CD14-positive monocyte (primary cell): ENCODE data around the gene SLC25A13. TPM values are rescaled to one million over a fixed set of nuclear protein-coding genes. Genes with fewer than 3 reads are reported as not detected.

ENCODE experiments used
- DNase-seq, 3 donors: peaks; one replicate each; pipeline ENCODE4 v3.0.0-alpha.2; 2011 to 2022
- H2AFZ ChIP-seq: 2 replicates; pipeline ENCODE4 v1.6.0; 2012; ENCODE audit warnings: mild to moderate bottlenecking, low read depth, low read length, inconsistent platforms; ENCODE audit not compliant: insufficient read depth, poor library complexity, severe bottlenecking
- H3K27ac ChIP-seq, 2 donors: 1 replicate in 1 of 2; 2 replicates in 1 of 2; pipeline ENCODE4 v1.5.1; 2012 to 2013; ENCODE audit warnings: low read length in 2 of 2, control low read depth in 1 of 2, inconsistent platforms in 1 of 2, low read depth in 1 of 2, mild to moderate bottlenecking in 1 of 2
- H3K27me3 ChIP-seq, 2 donors: one replicate each; pipeline versions ENCODE4 v1.6.0 to v1.6.1; 2011 to 2013; ENCODE audit warnings: low read length in 2 of 2; ENCODE audit not compliant: control insufficient read depth in 2 of 2, insufficient read depth in 2 of 2
- H3K36me3 ChIP-seq, 2 donors: replicated peaks in 1 of 2; 1 replicate in 1 of 2; 2 replicates in 1 of 2; pipeline versions ENCODE4 v1.5.1 to v1.6.1; 2012 to 2013; ENCODE audit warnings: low read length in 2 of 2, control low read depth in 1 of 2, inconsistent platforms in 1 of 2, mild to moderate bottlenecking in 1 of 2; ENCODE audit not compliant: insufficient read depth in 2 of 2, control insufficient read depth in 1 of 2
- H3K4me1 ChIP-seq, 2 donors: 1 replicate in 1 of 2; 2 replicates in 1 of 2; pipeline versions ENCODE4 v1.5.1 to v1.6.1; 2012 to 2013; ENCODE audit warnings: low read length in 2 of 2, control low read depth in 1 of 2, inconsistent platforms in 1 of 2, mild to moderate bottlenecking in 1 of 2, moderate library complexity in 1 of 2; ENCODE audit not compliant: insufficient read depth in 2 of 2, control insufficient read depth in 1 of 2
- H3K4me2 ChIP-seq: replicated peaks from 2 replicates; pipeline ENCODE3; 2012; ENCODE audit warnings: low read length, moderate library complexity, mild to moderate bottlenecking; ENCODE audit not compliant: poor library complexity, severe bottlenecking; ENCODE audit errors: extremely low read depth
- H3K4me3 ChIP-seq, 3 experiments: fragments of 200-600 bp in 1 of 3; sonication (generic) in 1 of 3; replicated peaks in 1 of 3; 1 replicate in 2 of 3; 2 replicates in 1 of 3; pipeline ENCODE4 v1.5.1; 2011 to 2013; ENCODE audit warnings: low read length in 3 of 3, mild to moderate bottlenecking in 3 of 3, control low read depth in 2 of 3, low read depth in 2 of 3, inconsistent platforms in 1 of 3, moderate library complexity in 1 of 3
- H3K79me2 ChIP-seq: 2 replicates; pipeline ENCODE4 v1.6.0; 2012; ENCODE audit warnings: mild to moderate bottlenecking, control low read depth, inconsistent platforms, low read length, moderate library complexity; ENCODE audit not compliant: insufficient read depth
- H3K9ac ChIP-seq: 2 replicates; pipeline ENCODE4 v1.6.0; 2017; ENCODE audit warnings: low read length, mild to moderate bottlenecking; ENCODE audit not compliant: insufficient read depth, poor library complexity, severe bottlenecking
- H3K9me3 ChIP-seq, 2 donors: replicated peaks in 1 of 2; 1 replicate in 1 of 2; 2 replicates in 1 of 2; pipeline versions ENCODE4 v1.5.1 to v1.6.1; 2012 to 2013; ENCODE audit warnings: low read length in 2 of 2, control low read depth in 1 of 2; ENCODE audit not compliant: control insufficient read depth in 1 of 2, insufficient read depth in 1 of 2
- H4K20me1 ChIP-seq: 2 replicates; pipeline ENCODE4 v1.6.0; 2012; ENCODE audit warnings: mild to moderate bottlenecking, low read length, control low read depth, moderate library complexity; ENCODE audit not compliant: insufficient read depth
- H3K27ac Mint-ChIP-seq, 7 donors: one replicate each; pipeline ENCODE4 v1.8.0; 2020; ENCODE audit warnings: mild to moderate bottlenecking in 7 of 7, mixed read lengths in 7 of 7, moderate library complexity in 6 of 7, inconsistent platforms in 2 of 7
- H3K27me3 Mint-ChIP-seq, 3 donors: one replicate each; pipeline ENCODE4 v1.8.0; 2021 to 2022; ENCODE audit warnings: low read depth in 3 of 3, mild to moderate bottlenecking in 3 of 3, mixed read lengths in 3 of 3, moderate library complexity in 3 of 3, inconsistent platforms in 1 of 3
- H3K36me3 Mint-ChIP-seq, 2 donors: one replicate each; pipeline ENCODE4 v1.8.0; 2020; ENCODE audit warnings: mixed read lengths in 2 of 2, inconsistent platforms in 1 of 2, mild to moderate bottlenecking in 1 of 2
- H3K4me1 Mint-ChIP-seq: one replicate; pipeline ENCODE4 v1.8.0; 2020; ENCODE audit warnings: mild to moderate bottlenecking, mixed read lengths
- H3K4me3 Mint-ChIP-seq, 2 donors: one replicate each; pipeline ENCODE4 v1.8.0; 2020; ENCODE audit warnings: mild to moderate bottlenecking in 2 of 2, mixed read lengths in 2 of 2, moderate library complexity in 1 of 2
- H3K9me3 Mint-ChIP-seq, 7 donors: one replicate each; pipeline ENCODE4 v1.8.0; 2020 to 2022; ENCODE audit warnings: mixed read lengths in 7 of 7, mild to moderate bottlenecking in 6 of 7, moderate library complexity in 6 of 7, inconsistent platforms in 2 of 7
- CTCF ChIP-seq: fragments of 200-600 bp; IDR thresholded peaks from one replicate; pipeline ENCODE4 v1.8.0; 2022; ENCODE audit warnings: antibody characterized with exemption, mild to moderate bottlenecking
- WGBS: methylation state at CpG from one replicate; pipeline ENCODE4 v1.1.5; 2013; ENCODE audit warnings: missing lambda C conversion rate; ENCODE audit not compliant: insufficient coverage; 5-methylcytosine and 5-hydroxymethylcytosine counted together
- intact Hi-C, 2 donors: fragments of 100-400 bp; cut with micrococcal nuclease; formaldehyde crosslinking; loops; one replicate each; pipeline versions ENCODE4 v1.15.0 to v1.15.1; 2023
- polyA plus RNA-seq, 3 donors: library from polyadenylated mRNA; depleted of rRNA in 1 of 3; unstranded in 2 of 3; stranded (reverse) in 1 of 3; fragments of 300-500 nt in 2 of 3; fragments of >200 nt in 1 of 3; fragmentation: Illumina TruSeq in 2 of 3; gene quantifications; 1 replicate in 2 of 3; 2 replicates in 1 of 3; pipeline ENCODE4 v1.2.3, GENCODE V29; 2012 to 2021

SLC25A13 gene
- polyA plus RNA-seq, 3 donors = 12.7 to 15.7 (median 14.4) TPM

GRCh38 chr7:96244244-96244991 is 77.5 kb downstream of the SLC25A13 start:
- Histone ChIP-seq H3K27me3 (no peaks in the 10 kb centered on the region), H3K9me3 (no peaks in the 10 kb centered on the region), H3K4me2 (no peak overlapping the region), H3K9ac (no peak overlapping the region), H3K36me3 (no peaks in the 10 kb centered on the region), H3K27ac (no peak overlapping the region), H3K4me1 (no peaks in the 10 kb centered on the region), H2AFZ (no peak overlapping the region), H4K20me1 (peaks cover 61% of the 10 kb centered on the region), H3K4me3 (no peak overlapping the region), H3K79me2 (no peaks in the 10 kb centered on the region)
- H3K27me3 Mint-ChIP-seq = peaks cover 0 to 1% (median 1%) of the 10 kb centered on the region in 3 donors
- no peak for DNase-seq
- intact Hi-C loops = no loop called here
- peak overlapping the region in 1 of 7 donors; percentile 26 for H3K27ac Mint-ChIP-seq
- H3K4me3 Mint-ChIP-seq = no peak overlapping the region
- peaks cover 0 to 3% (median 0%) of the 10 kb centered on the region in 7 donors for H3K9me3 Mint-ChIP-seq
- WGBS = 100% methylated on average over 1 of the region's 6 CpGs
- H3K36me3 Mint-ChIP-seq = peaks cover 4 to 6% of the 10 kb centered on the region in 2 donors
- no peak for TF ChIP-seq CTCF
- peaks cover 12% of the 10 kb centered on the region for H3K4me1 Mint-ChIP-seq

- no peak overlapping the region for H3K4me3 Mint-ChIP-seq
- H3K9ac ChIP-seq = no peak overlapping the region
- H3K9me3 Mint-ChIP-seq = peaks cover 0 to 3% (median 0%) of the 10 kb centered on the region in 7 donors
- no peak overlapping the region for H3K27ac Mint-ChIP-seq
- DNase-seq = no peak
- peaks cover 3 to 6% of the 10 kb centered on the region in 2 donors for H3K36me3 Mint-ChIP-seq
- H3K4me2 ChIP-seq = no peak overlapping the region
- H3K27me3 Mint-ChIP-seq = peaks cover 0 to 1% (median 1%) of the 10 kb centered on the region in 3 donors
- WGBS = no CpG with 5 or more reads among the region's 2 CpGs
- intact Hi-C loops = no loop called here
- no peak overlapping the region for H3K4me3 ChIP-seq
- no peaks in the 10 kb centered on the region for H3K4me1 ChIP-seq
- H3K36me3 ChIP-seq = no peaks in the 10 kb centered on the region
- H3K27ac ChIP-seq = no peak overlapping the region
- H2AFZ ChIP-seq = no peak overlapping the region
- H3K27me3 ChIP-seq = no peaks in the 10 kb centered on the region
- H3K9me3 ChIP-seq = no peaks in the 10 kb centered on the region
- no peak for TF ChIP-seq CTCF
- peaks cover 12% of the 10 kb centered on the region for H3K4me1 Mint-ChIP-seq
- peaks cover 70% of the 10 kb centered on the region for H4K20me1 ChIP-seq
- H3K79me2 ChIP-seq = no peaks in the 10 kb centered on the region
Observed at GRCh38 chr7:96243241-96243640, 78.7 kb downstream of the SLC25A13 start.
